ENCODE data around the gene ATG2B.

The ATG2B gene

GRCh38 chr14:96304956-96305355 is 58.2 kb downstream of the ATG2B start:
- DNase-seq = no peak

DNA sequence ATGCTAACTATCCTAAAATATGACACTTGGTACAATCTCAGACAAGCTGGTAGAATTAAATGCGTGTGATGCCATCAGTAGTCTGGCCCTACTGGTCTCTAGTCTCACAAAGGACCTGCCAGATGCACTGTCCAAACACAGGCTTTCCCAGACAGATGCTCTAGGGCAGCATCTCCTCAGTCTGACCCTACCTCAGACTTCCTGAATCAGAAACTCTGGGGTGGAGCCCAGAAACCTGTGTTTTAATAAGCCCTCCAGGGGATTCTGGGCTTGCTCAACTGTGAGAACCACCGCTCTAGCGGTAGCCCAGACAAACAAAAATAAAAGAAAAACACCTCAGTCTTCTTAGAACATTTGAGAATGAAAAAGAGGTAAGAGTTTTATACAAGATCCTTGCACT is 59.2 kb downstream of the ATG2B start:
- DNase-seq = no peak

- no peak for DNase-seq
Measured at GRCh38 chr14:96299441-96299840, 63.7 kb downstream of the ATG2B start.

DNA sequence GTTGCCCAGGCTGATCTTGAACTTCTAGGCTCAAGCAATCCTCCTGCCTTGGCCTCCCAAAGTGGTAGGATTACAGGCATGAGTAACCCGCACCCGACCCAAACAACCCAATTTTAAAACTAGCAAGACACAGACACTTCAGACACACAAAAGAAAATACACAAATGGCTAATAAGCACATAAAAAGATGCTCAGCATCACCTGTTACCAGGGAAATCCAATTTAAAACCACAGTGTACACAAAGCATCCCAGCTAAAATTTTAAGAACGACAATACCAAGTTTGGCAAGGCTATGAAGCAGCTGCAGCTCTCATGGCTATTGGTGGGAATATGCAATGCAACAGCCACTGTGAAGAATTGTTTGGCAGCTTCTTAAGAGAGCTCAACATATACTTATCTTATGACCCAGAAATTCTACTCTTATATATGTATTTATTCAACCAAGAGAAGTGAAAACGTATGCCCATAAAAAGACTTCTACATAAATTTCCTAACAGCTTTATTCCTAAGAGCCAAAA is 65.1 kb downstream of the ATG2B start:
- no peak for DNase-seq

GRCh38 chr14:96297000-96297399 is 66.1 kb downstream of the ATG2B start:
- DNase-seq = no peak

GRCh38 chr14:96294246-96294645 is 68.9 kb downstream of the ATG2B start:
- DNase-seq = no peak

DNA sequence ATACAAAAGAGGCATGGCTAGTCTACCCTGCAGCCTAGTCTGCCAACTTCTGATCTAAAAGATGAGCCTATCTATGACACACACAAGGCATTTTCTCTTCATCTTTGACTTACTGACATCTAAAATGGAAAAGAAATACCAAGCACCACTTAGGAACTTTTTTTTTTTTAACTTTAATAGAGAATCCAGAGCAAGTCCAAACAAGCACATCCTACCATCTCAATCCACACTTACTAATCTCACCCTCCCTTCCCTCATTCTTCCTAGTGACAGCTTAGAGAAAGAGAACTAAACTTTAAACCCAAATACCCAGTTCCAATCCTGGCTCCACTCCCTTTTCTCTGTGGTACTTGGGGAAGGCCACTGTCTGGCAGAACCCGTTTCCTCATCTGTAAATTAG is 75.3 kb downstream of the ATG2B start:
- no peak for DNase-seq

- DNase-seq = no peak
Measured at GRCh38 chr14:96286251-96286650, 76.9 kb downstream of the ATG2B start.

GRCh38 chr14:96285667-96286066 is 77.5 kb downstream of the ATG2B start:
- DNase-seq = no peak

DNA sequence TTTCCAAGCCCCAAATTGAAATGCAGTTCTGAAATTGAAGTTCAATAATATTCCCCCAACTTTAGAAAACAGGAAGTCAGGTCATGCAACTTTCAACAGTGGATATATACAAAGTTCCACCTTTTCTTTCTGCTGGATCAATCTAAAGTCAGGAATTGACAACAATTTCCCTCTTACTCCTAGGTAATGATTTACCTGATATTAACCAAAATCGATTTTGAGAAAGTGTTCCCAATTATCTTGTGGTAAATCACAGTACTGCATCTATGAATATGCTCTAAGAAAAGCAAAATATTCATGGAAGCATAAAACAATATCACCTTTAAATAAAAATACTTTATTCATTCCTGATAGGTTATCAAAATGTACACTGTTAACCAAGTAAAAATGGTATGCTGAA is 78.7 kb downstream of the ATG2B start:
- DNase-seq = no peak

DNA sequence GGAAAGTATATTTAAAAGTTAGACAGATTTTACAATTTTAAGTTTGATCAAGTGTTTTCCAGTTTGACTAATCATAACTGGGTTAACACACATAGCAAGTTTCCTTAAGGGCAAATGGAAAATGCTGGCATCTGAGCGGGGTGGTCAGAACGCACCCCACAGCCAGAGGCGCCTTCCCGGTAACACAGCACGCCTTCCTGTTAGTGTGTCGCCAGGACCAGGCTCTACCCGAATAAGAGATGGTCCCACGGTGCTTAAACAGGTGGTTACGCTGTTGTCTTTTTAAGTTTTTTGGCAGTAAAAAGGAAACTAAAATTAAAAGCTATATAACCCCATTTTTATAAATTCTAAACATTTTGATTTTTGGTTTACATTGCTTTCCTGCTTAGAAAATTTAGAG is 79.1 kb downstream of the ATG2B start:
- DNase-seq = no peak

DNA sequence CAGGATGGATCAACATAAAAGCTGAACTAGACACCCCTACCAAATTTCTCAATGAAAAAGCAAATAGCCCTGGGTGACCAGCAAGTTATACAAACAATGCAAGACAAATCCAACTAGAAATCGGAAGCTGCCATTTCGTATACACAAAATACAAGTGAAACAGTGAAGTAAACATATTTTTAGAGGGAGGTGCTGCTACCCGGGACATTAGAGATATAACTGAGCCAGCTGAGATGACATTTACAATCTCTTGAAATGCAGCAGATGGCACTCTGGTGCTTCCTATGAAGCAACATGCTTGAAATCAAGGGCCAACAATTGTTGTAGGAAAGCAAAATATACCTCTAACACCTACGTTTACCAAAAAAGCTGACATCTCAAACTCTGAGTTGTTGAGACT is 81.7 kb downstream of the ATG2B start:
- no peak for DNase-seq

GRCh38 chr14:96280104-96280503 is 83.0 kb downstream of the ATG2B start:
- DNase-seq = no peak

DNA sequence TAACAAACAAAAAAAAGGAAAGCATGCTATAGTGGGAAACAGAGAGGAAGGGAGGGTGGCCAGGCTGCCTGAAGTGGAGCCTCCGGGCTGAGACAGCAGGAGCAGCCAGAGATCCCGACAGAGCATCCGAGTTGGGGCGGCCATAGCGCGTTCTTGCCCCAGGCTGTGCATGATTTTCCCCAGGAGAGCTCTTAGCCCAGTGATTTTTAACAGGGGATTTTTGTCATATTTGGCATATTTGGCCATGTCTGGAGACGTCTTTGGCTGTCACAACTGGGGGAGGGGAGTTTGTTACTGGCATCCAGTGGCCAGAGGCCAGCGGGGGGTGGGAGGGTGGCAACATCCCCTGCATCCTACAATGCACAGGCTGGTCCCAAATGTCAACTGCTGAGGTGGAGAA is 83.6 kb downstream of the ATG2B start:
- no peak for DNase-seq

- no peak for DNase-seq
Measured at GRCh38 chr14:96277890-96278289, 85.3 kb downstream of the ATG2B start.

- no peak for DNase-seq
Measured at GRCh38 chr14:96275177-96276112, 87.7 kb downstream of the ATG2B start.

GRCh38 chr14:96274543-96274942 is 88.6 kb downstream of the ATG2B start:
- DNase-seq = no peak

DNA sequence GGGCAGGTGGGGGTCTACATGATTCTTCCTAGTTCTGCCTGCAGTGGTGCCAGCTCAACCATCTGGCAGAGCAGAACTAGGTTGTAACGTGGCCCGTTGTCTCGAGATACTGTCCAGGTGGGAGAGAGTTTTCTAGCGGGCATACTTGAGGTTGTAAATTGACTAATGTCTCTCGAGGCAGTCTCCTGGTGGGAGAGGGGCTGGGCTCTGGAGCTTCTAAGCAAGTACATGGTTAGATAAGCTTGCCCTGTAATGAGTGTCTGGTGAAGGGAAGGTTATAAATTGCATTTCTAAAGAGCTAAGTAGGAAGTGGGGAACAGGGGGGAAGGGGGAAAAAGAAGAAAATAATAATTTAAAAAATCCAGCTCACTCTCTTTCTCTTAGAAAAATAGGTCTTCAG is 89.0 kb downstream of the ATG2B start:
- DNase-seq = no peak

DNA sequence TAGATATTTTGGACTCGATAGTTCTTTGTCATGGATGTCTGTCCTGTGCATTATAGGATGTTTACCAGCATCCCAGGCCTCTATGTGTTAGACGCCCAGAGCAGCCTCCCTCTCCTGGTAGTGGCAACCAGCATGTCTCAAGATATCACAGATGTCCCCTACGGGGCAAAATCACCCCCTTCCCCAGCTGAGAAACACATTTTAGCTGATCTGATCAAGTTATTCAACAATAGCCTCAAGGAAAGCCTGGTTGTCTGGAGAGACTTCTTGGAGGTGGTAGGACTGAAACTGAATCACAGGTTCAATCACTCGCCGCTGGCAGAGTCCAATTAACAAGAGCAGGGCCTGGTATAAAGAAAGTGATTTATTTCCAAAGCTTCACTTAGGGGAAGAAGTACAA is 89.5 kb downstream of the ATG2B start:
- DNase-seq = no peak

DNA sequence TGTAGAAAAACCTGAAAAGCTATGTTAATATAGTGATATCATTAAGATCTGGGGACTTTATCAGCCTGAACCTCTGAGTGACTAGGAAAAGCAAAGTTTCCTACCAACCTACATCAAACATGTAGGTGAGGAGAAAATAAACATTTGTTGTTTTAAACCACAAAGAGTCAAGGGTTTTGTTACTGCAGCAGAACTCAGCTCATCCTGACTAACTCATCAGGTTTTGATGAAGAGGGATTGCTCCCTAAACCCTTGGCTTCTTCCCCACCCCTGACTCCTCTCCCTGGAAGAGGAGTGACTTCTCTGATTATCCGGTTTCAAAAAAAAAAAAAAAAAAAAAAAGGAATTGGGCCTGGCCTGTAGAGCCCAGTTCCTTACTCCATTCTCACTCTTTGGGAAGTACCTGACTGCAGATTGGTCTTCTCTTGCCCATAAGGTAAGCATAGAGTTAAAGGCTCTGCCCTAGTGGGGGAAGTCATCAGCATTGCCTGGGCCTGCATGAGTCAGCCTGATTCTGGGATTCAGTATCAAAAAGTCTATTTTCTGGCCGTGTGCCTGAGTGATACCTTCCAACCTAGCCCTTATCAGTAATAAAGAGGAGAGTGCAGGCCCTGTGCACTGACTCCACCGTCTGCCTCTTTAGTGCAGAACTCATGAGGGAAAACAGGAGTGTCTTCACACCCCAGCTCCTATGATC is 90.2 kb downstream of the ATG2B start:
- no peak for DNase-seq

DNA sequence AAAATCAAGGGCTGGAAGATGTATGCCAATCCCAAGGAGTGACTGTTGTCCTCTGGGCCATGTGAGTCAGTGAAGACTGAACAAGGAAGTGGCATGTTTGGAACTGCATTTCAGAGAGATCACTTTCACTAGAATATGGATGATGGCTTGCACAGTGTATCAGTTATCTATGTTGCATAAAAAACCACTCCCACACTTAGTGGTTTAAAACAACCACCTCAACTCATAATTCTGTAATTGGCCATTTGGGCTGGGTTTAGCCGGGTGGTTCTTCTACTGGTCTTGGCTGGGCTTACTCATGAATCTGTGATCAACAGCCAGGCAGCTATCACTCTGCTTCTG is 91.7 kb downstream of the ATG2B start:
- DNase-seq = no peak

GRCh38 chr14:96270565-96271420 is 92.3 kb downstream of the ATG2B start:
- DNase-seq = no peak

DNA sequence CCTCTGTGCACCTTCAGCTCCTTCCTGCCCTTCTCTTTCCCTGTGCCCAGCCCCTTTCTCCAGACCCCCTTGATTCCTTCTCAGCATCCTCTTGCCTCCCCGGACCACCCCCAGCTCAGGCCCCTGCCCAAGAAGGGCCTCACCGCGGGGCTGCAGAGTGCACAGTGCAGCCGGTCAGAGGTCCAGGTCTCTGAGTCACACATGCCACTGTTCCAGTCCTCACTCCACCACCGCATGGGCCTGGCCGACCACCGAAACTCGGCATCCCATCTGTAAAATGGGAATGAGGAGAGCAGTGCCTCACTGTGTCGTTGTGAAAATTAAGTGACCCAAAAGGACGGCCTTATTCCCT is 93.8 kb downstream of the ATG2B start:
- DNase-seq = no peak

Measured in cerebellar nuclear complex (tissue), 1 donor.